HG02623 (cell line): ENCODE results near the gene C17orf75.
"Not testable (repeated sequence)": the region's sequence is repeated elsewhere in the genome, so short reads cannot be mapped to it uniquely, and the experiment has no call there.

Experiments
- ATAC-seq: cut with Tn5 transposase; IDR thresholded peaks from one replicate; pipeline ENCODE4 v1.9.1; 2021; ENCODE audit warnings: moderate library complexity; ENCODE audit not compliant: unreplicated experiment

C17orf75 gene

DNA sequence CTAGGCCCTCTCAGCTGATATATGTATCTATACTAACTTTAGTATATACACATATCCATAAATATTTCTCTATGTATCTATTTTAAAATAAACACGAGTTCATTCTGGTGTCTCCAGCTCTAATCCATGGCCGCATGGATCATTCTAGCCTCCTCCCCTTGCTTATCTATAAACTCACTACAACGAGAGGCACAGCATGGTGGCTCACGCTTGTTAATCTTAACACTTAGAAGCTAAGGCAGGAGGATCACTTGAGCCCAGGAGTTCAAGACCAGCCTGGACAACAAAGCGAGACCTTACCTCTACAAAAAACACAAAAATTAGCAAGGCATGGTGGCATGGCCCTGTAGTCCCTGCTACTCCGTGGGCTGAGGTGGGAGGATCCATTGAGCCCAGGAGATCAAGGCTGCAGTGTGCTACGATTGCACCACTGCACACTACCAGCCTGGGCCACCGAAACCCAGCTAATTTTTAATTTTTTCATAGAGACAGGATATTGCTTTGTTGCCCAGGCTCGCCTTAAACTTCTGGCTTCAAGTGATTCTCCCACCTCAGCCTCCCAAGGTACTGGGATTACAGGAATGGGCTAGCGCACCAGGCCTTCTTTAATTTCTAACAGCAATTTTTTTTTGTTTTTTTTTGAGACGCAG is 4.1 kb upstream of the C17orf75 start:
- no peak for ATAC-seq

DNA sequence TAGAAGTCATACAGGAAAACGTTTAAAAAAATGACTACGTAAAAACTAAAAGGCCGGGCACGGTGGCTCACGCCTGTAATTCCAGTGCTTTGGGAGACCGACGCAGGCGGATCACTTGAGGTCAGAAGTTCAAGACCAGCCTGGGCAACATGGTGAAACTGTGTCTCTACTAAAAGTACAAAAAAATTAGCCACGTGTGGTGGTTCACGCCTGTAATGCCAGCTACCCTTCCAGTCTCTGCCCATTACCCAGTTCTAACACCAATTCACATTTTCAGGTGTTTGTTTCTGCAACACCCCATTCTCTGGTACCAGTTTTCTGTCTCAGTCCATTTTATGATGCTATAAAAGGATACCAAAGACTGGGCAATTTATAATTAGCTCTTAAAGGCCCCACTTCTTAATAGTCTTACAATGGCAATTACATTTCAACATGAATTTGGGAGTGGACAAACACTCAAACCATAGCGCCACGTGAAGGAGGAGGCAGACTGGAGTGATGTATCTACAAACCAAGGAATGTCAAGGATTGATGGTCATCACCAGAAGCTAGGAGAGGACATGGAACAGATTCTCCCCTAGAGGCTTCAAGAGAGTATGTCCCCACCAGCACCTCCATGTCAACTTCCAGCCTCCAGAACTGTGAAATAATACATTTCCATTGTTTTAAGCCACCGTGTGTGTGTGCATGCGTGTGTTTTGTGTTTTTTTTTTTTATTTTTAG is 791 bp upstream of the C17orf75 start:
- no peak for ATAC-seq

GRCh38 chr17:32341141-32341856 is 674 bp downstream of the C17orf75 start:
- ATAC-seq = no peak

DNA sequence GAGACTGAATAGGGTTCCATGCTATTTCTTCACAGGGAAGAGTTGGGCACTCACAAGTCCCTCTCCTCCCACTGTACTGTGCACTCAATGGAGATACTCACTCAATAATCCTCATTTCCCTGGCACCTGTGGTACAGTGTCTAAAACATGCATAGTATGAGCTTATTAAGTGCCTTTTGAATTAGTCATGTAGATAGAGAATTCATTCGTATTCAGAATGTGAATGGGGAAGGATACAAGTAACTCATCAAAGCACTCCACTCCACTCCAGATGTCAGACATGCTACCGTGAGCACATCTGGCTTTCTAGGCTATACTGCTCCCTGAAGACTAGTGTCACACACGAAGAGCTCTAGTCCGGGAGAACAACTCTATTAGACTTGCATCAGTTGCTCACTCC is 6.3 kb downstream of the C17orf75 start:
- no peak for ATAC-seq

DNA sequence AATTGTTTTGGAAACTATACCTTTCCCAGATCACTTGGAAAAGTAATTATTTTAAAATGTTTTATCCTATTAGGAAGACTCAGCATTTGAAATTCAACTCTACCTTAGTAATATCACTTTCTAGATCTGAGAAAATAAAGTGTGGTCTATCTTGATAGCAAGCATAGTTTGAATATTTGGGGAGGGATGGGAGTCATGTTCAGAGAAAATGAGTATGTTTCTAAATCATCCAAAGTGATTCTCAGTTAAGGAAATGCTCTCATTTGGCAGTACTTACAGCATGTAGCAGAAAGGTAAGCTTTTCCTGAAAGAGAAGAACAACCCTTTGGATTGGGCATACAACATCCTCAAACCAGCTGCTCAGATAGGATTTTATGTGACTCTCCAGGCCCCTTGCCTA is 6.9 kb downstream of the C17orf75 start:
- no peak for ATAC-seq

- ATAC-seq = no peak
Observed at GRCh38 chr17:32333187-32333586, 8.8 kb downstream of the C17orf75 start.

GRCh38 chr17:32331243-32332040 is 10.5 kb downstream of the C17orf75 start:
- ATAC-seq = no peak

- ATAC-seq = no peak
Observed at GRCh38 chr17:32330147-32330546, 11.8 kb downstream of the C17orf75 start.

- no peak for ATAC-seq
Observed at GRCh38 chr17:32327911-32328310, 14.1 kb downstream of the C17orf75 start.

- ATAC-seq = no peak
Observed at GRCh38 chr17:32323811-32324491, 18.0 kb downstream of the C17orf75 start.

DNA sequence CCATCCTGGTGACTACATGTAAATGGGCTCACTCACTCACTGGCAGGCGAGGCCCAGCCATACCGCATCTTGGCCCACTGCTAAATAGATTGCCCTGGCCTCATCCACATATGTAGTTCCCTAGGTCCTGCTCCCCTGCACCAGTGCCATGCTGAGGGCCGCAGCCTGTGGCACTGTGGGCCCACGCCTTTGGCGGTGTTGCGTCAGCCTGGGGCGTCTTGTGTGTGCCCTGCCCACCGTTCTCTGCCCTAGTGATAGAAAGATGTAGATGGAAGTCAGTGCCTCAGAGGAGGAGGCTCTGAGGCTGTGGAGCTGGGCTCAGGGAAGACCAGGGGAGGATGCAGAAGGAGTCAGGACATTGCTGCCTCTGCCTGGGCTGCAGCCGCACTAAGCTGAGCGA is 18.9 kb downstream of the C17orf75 start:
- ATAC-seq = no peak

- ATAC-seq = no peak
Observed at GRCh38 chr17:32320847-32321246, 21.1 kb downstream of the C17orf75 start.

DNA sequence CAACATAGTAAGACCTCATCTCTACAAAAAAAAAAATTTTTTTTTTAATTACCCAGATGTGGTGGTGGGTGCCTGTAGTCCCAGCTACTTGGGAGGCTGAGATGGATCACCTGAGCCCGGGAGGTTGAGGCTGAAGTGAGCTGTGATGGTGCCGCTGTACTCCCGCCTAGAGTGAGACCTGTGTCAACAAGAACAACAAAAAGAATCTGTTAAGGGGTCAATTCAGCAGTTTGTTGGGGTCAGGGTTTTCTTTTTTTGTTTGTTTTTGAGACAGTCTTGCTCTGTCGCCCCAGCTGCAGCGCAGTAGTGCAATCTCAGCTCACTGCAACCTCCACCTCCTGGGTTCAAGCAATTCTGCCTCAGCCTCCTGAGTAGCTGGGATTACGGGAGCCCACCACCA is 21.9 kb downstream of the C17orf75 start:
- not testable (repeated sequence) for ATAC-seq

DNA sequence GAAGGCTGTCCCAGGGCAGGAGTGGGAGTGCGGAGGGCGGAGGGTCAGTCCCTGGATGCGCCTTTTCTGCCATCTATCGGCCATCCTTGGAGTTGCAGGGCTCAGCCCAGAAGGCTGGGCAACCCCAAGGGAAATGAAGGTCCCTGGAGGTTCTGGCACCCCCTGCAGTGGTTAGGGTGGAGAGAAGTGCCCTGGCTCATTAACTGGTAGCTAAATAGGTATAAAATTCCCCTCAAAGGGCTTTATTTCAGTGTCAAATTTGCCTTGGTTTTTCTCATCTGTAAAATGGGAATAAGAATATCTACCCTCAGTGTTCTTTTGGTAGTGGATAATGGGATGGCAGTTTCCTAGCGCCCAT is 22.4 kb downstream of the C17orf75 start:
- ATAC-seq = peak; percentile 53

DNA sequence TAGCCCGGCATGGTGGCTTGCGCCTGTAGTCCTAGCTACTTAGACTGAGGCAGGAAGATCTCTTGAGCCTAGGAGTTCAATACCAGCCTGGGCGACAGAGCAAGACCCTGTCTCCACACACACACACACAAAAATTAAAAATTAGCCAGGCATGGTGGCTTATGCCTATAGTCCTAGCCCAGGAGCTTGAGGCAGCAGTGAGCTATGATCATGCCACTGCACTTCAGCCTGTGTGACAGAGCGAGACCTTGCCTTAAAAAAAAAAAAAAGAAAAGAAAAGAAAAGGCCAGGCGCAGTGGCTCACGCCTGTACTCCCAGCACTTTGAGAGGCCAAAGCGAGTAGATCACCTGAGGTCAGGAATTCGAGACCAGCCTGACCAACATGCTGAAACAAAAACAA is 23.9 kb downstream of the C17orf75 start:
- no peak for ATAC-seq

DNA sequence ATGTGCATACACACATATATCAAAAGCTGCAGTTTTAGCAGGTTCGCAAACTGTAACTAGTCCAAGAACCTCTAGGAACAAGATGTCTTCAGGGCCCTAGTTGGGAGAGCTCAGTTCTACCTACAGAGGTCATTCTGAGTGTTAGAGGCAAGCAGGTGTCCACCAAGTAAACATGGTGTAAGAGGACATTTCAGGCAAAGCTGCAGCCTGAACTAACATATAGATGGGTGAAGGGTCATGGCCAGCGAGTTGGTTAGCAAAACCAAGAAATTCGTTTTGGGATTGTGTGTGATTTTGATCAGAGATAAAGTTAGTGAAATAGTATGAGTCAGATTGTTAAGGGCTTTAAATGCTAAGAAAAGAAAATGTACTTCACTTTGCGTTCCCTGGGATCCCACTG is 24.6 kb downstream of the C17orf75 start:
- no peak for ATAC-seq

DNA sequence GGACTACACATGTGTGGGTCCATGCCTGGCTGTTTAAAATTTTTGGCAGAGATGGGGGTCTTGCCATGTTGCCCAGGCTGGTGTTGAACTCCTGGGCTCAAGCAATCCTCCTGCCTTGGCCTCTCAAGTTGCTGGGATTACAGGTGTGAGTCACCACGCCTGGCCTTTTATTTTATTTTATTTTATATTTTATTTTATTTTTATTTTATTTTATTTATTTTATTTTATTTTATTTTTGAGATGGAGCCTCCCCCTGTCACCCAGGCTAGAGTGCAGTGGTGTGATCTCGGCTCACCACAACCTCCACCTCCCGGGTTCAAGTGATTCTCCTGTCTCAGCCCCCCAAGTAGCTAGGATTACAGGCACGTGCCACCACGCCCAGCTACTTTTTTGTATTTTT is 25.3 kb downstream of the C17orf75 start:
- ATAC-seq = not testable (repeated sequence)

GRCh38 chr17:32315171-32315570 is 26.8 kb downstream of the C17orf75 start:
- no peak for ATAC-seq

DNA sequence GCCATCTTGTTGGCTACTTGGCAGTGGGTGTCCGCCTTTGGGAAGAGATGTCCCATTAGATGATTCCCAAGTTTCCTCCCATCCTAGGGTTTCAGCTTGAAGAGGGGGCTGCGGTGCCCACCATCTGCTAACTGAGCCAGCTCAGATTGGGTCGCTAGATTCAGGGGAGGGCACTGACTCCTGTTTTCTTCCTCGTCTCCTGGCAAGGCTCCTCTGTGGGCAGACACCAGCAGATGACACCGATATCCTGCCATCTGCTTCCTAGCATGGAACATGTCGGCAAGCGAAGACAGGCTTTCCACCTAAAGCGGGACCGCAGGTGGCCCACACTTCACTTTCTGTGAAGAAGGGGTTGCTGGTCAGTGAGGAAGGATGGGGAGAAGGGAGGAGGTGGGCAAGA is 27.3 kb downstream of the C17orf75 start:
- ATAC-seq = no peak

GRCh38 chr17:32311028-32311536 is 30.9 kb downstream of the C17orf75 start:
- no peak for ATAC-seq

GRCh38 chr17:32307658-32308057 is 34.3 kb downstream of the C17orf75 start:
- no peak for ATAC-seq
